Fibroblast of mammary gland (primary cell): ENCODE data around the gene ZNF454.

Experiments
- DNase-seq: peaks from one replicate; pipeline ENCODE4 v3.0.0-alpha.2; 2010; ENCODE audit warnings: low read depth
- H3K4me3 ChIP-seq: 2 replicates; pipeline ENCODE4 v1.5.1; 2011; ENCODE audit warnings: low read depth, mild to moderate bottlenecking, low read length, moderate library complexity; ENCODE audit not compliant: control insufficient read depth
- CTCF ChIP-seq: conservative IDR thresholded peaks from 2 replicates; pipeline ENCODE4 v1.5.1; 2011; ENCODE audit warnings: low read depth, low read length, inconsistent platforms; ENCODE audit not compliant: control insufficient read depth, insufficient read depth

The ZNF454 gene

DNA sequence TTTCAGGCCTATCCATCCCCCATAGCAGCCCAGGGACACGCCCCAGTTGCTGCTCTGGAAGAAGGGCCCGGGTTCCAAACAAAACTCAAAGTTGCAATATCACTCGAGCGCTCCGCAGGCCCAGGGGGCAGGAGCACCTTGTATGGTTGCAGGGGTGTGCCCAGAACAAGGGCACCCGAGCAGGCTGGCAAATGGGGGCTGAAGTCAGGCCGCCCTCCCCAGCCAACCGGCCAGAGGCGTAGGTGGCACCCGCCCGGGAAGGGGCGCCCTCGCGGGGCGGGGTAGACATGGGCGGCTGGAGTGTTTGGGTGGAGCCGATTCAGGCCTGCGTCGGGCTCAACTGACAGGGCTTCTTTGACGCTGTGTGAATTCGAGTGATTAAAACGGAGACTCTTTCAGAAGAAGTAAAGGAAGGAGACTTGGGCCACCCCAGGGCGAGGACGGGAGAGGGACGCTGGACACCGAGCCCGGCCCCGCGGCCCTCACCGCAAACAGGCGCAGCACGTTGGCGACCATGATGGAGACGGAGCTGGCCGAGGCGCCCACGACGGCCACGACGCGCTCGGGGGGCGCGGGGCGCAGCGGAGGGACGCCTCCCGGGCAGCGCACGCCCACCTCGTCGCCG lies 53.1 kb downstream of the ZNF454 start:
- no peak overlapping the region for H3K4me3 ChIP-seq
- no peak for DNase-seq
- TF ChIP-seq CTCF = no peak

- no peak for DNase-seq
- H3K4me3 ChIP-seq = no peak within 1 kb of the TSS
- TF ChIP-seq CTCF = no peak
Observed at GRCh38 chr5:178994580-178995340, 53.8 kb downstream of the ZNF454 start, which contains the start of gene GRM6. TSS of gene GRM6 (minus strand) at chr5:178995320. CDS start at chr5:178994944, 376 bp downstream.

GRCh38 chr5:178995341-178995690 lies 54.3 kb downstream of the ZNF454 start:
- DNase-seq = no peak
- no peak for TF ChIP-seq CTCF
- no peak overlapping the region for H3K4me3 ChIP-seq

- no peak overlapping the region for H3K4me3 ChIP-seq
- no peak for TF ChIP-seq CTCF
- no peak for DNase-seq
Observed at GRCh38 chr5:178996156-178996555, 55.2 kb downstream of the ZNF454 start.

- DNase-seq = no peak
- TF ChIP-seq CTCF = no peak
- H3K4me3 ChIP-seq = no peak overlapping the region
Observed at GRCh38 chr5:178997191-178997590, 56.2 kb downstream of the ZNF454 start.

DNA sequence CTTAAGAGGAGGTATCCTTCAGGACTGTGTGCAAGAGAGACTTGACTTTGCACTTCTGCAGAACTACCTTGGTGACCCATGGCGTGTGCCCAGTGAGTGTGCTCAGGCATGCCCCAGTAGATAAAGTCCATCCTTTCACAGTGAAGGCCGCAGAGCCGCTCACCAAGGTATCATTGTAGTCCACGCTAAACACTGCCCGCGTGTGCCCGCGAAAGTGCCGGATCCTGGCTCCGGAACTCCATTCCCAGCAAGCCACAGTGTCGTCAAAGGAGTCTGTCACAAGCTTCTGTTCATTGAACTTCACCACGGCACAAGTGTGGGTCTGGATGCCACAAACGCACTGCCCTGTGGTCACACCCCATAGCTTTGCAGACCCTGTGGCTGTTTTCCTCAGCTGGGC lies 57.4 kb downstream of the ZNF454 start:
- no peak for DNase-seq
- H3K4me3 ChIP-seq = no peak overlapping the region
- TF ChIP-seq CTCF = no peak

DNA sequence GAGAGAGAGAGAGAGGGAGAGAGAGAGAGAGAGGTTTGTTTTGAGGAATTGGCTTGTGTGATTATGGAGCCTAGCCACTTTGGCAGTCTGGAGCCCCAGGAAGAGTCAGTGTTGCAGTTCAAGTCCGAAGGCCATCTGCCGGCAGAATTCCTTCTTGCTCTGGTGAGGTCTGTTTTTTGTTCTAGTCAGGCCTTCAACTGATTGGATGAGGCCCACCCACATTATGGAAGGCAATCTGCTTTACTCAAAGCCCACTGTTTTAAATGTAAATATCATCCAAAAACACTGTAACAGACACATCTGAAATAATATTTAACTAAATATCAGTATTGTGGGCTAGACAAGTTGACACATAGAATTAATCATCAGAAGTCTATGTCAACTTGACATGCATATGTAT lies 65.6 kb downstream of the ZNF454 start:
- TF ChIP-seq CTCF = no peak
- DNase-seq = no peak
- H3K4me3 ChIP-seq = no peak overlapping the region
